Endothelial cell (in vitro differentiated cells): ENCODE measurements around the gene TBCK. TPM values are rescaled to one million over a fixed set of nuclear protein-coding genes. Genes with fewer than 3 reads are reported as not detected.

ENCODE experiments used
- DNase-seq: peaks from one replicate; pipeline ENCODE4 v3.0.0; 2021; ENCODE audit warnings: low spot score
- H3K27ac Mint-ChIP-seq: one replicate; pipeline ENCODE4 v1.8.0; 2021; ENCODE audit warnings: mixed read lengths, inconsistent platforms; ENCODE audit not compliant: unreplicated experiment
- H3K27me3 Mint-ChIP-seq: one replicate; pipeline ENCODE4 v1.8.0; 2021; ENCODE audit warnings: mild to moderate bottlenecking, moderate library complexity, mixed read lengths, inconsistent platforms; ENCODE audit not compliant: unreplicated experiment
- H3K36me3 Mint-ChIP-seq: one replicate; pipeline ENCODE4 v1.8.0; 2021; ENCODE audit warnings: mild to moderate bottlenecking, low read depth, mixed read lengths, inconsistent platforms; ENCODE audit not compliant: unreplicated experiment
- H3K4me1 Mint-ChIP-seq: one replicate; pipeline ENCODE4 v1.8.0; 2021; ENCODE audit warnings: mild to moderate bottlenecking, mixed read lengths, inconsistent platforms; ENCODE audit not compliant: unreplicated experiment
- H3K4me3 Mint-ChIP-seq: one replicate; pipeline ENCODE4 v1.8.0; 2021; ENCODE audit warnings: mild to moderate bottlenecking, mixed read lengths, inconsistent platforms; ENCODE audit not compliant: unreplicated experiment
- H3K9me3 Mint-ChIP-seq: one replicate; pipeline ENCODE4 v1.8.0; 2021; ENCODE audit warnings: mixed read lengths, inconsistent platforms; ENCODE audit not compliant: unreplicated experiment
- CTCF ChIP-seq: fragments of 200-600 bp; sonication (generic); IDR thresholded peaks from one replicate; pipeline ENCODE4 v1.5.0; 2021; ENCODE audit warnings: antibody characterized with exemption; ENCODE audit not compliant: unreplicated experiment
- total RNA-seq: library from RNA; stranded (reverse); fragmentation: NEBNext Ultra II Directional; extraction: Animal tissue kit (Norgen Biotek cat#: 25700); gene quantifications from one replicate; pipeline ENCODE4 v1.2.1, GENCODE V29; 2021; ENCODE audit not compliant: unreplicated experiment

The TBCK gene
- total RNA-seq, 1 donor from 2014 or later, result 48.6 TPM

DNA sequence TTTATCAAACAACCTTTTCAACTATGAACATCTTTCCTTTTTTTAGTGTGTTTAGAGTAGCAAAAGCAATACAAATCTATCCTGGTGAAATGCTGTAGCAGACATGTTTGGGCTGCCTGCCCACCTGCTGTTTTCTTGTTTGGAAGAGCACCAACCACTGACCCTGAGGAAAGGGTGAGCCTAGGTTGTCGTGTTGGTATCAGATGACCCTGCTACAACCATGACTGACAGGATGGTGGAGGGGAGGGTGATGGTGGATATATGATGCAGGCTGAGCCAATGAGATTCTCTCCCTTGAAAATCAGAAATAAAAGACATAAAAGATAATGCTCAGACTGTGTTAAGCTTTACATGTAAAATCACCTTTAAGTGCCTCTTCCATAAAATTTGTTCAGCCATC is 219.6 kb downstream of the TBCK start:
- Mint-ChIP-seq H3K36me3 (peaks cover 17% of the 10 kb centered on the region), H3K27ac (no peak overlapping the region), H3K9me3 (peaks cover 2% of the 10 kb centered on the region), H3K27me3 (no peaks in the 10 kb centered on the region), H3K4me3 (no peak overlapping the region), H3K4me1 (peaks cover 7% of the 10 kb centered on the region)
- TF ChIP-seq CTCF, result no peak
- no peak for DNase-seq

GRCh38 chr4:106095408-106095807 is 220.6 kb downstream of the TBCK start:
- H3K4me3 Mint-ChIP-seq, result no peak overlapping the region
- H3K4me1 Mint-ChIP-seq, result peaks cover 7% of the 10 kb centered on the region
- TF ChIP-seq CTCF, result no peak
- no peak overlapping the region for H3K27ac Mint-ChIP-seq
- peaks cover 12% of the 10 kb centered on the region for H3K9me3 Mint-ChIP-seq
- DNase-seq, result no peak
- peaks cover 1% of the 10 kb centered on the region for H3K27me3 Mint-ChIP-seq
- H3K36me3 Mint-ChIP-seq, result peaks cover 28% of the 10 kb centered on the region

DNA sequence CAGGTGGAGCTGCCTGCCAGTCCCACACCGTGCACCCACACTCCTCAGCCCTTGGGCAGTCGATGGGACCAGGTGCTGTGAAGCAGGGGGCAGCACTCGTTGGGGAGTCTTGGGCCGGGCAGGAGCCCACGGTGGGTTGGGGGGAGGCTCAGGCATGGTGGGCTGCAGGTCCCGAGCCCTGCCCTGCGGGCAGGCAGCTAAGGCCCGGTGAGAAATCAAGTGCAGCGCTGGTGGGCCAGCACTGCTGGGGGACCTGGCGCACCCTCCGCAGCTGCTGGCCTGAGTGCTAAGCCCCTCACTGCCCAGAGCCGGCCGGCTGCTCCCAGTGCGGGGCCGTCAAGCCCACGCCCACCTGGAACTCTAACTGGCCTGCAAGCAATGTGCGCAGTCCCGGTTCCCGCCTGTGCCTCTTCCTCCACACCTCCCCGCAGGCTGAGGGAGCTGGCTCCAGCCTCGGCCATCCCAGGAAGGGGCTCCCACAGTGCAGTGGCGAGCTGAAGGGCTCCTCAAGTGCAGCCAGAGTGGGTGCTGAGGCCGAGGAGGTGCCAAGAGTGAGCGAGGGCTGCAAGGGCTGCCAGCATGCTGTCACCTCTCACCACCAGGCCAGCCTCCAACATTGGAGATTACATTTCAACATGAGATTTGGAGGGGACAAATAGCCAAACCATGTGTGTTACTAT is 223.5 kb downstream of the TBCK start:
- Mint-ChIP-seq H3K4me1 (peaks cover 7% of the 10 kb centered on the region), H3K4me3 (peak overlapping the region; percentile 37), H3K9me3 (peaks cover 17% of the 10 kb centered on the region), H3K27me3 (peaks cover 3% of the 10 kb centered on the region), H3K27ac (no peak overlapping the region), H3K36me3 (peaks cover 53% of the 10 kb centered on the region)
- no peak for DNase-seq
- TF ChIP-seq CTCF, result no peak

- no peak overlapping the region for H3K27ac Mint-ChIP-seq
- peaks cover 55% of the 10 kb centered on the region for H3K36me3 Mint-ChIP-seq
- peaks cover 5% of the 10 kb centered on the region for H3K4me1 Mint-ChIP-seq
- peaks cover 3% of the 10 kb centered on the region for H3K27me3 Mint-ChIP-seq
- no peak for DNase-seq
- H3K9me3 Mint-ChIP-seq, result peaks cover 17% of the 10 kb centered on the region
- no peak for TF ChIP-seq CTCF
- H3K4me3 Mint-ChIP-seq, result peak overlapping the region; percentile 86
Observed at GRCh38 chr4:106090826-106091225, 225.2 kb downstream of the TBCK start.

GRCh38 chr4:106083065-106083464 is 232.9 kb downstream of the TBCK start:
- no peak for TF ChIP-seq CTCF
- no peak for DNase-seq
- H3K27ac Mint-ChIP-seq, result no peak overlapping the region
- peaks cover 33% of the 10 kb centered on the region for H3K36me3 Mint-ChIP-seq
- peaks cover 7% of the 10 kb centered on the region for H3K27me3 Mint-ChIP-seq
- H3K9me3 Mint-ChIP-seq, result no peaks in the 10 kb centered on the region
- H3K4me3 Mint-ChIP-seq, result no peak overlapping the region
- peaks cover 6% of the 10 kb centered on the region for H3K4me1 Mint-ChIP-seq
